ENCODE results near the gene LYST.
"Not testable (repeated sequence)": the region's sequence is repeated elsewhere in the genome, so short reads cannot be mapped to it uniquely, and the experiment has no call there.

Gene LYST

GRCh38 chr1:235625831-235626230, 240.9 kb downstream of the LYST start:
- DNase-seq, result no peak

- no peak for DNase-seq
These were observed 241.4 kb downstream of the LYST start for GRCh38 chr1:235625340-235625739.

DNA sequence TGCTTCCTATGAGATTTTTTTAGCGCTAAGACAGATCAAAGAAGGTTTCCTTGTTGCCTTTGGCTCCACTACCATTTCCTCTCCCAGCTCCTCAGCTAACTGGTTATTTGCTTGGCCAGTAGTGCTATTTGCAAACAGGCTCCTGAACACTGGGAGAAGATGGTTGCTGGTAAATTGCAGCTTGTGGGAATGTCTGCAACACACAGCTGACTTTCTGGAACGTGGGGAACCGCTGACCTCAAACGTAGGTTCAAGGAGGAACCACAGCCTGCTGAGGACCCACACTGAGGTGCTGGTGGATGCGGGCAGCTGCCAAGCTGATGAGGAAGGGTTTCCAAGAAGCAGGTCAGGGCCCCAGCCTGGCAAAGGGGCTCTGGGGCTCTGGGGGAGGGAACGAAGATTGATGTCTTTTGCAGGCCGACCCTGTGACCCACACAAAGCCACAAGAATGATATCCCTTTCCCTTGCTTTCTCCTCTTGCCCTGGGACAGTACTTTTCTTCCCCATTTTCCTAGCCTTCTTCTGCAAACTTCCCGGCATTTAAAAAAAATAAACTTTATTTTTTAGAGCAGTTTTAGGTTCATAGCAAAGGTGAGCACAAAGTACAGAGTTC, 241.9 kb downstream of the LYST start:
- no peak for DNase-seq

DNA sequence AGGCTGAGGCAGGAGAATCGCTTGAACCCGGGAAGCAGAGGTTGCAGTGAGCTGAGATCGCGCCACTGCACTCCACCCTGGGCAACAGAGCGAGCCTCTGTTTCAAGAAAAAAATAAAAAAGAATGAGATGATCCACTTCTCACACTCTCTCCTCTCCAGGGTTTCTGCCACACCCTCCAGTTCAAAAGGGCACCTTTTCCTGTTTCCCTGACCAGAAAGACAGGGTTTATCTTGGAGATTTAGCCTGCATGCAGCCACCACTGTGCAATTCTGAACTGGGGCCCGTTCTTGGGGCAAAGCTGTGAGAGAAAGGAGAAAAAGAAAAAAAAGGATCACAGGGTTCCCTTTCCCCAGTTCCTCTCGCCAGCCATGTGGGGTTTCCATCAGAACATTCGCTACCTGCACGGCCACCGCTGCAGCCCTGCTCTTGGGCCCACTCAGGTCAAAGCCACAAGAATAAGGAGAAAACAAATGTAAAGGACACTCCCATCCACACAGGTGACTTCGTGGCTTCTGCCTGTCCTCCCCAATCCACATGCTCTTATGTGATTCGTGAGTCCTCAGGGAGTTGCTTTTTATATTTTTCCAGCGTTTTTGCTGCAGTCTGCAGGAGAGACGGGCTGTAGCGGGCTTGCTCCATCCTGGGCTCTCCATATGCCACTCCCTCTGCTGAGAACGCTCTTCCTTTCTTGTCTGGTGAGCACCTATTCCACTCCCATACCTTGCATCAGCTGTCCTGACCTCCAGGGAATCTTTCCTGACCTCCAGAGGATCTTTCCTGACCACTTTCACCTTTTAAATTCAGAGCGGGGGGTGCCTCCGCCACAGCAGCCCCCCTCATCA, 243.5 kb downstream of the LYST start:
- DNase-seq, result no peak

GRCh38 chr1:235619149-235619548, 247.6 kb downstream of the LYST start:
- DNase-seq, result not testable (repeated sequence)

DNA sequence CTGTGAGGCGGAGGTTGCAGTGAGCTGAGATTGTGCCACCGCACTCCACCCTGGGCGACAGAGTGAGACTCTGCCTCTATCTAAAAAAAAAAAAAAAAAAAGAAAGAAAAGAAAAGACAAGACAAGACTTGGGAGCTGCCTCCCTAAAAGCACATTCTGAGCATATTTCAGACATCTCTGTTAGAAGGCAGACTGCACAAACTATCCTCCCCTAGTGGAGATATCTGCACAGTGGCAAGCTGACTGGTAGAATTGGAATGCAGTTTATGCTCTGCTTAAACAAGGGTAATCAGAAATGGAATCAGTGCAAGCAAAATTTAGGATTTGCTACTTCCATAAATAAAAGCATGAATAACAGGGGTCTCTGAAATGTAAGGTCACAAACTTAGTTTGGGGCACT, 248.9 kb downstream of the LYST start:
- DNase-seq, result no peak

- no peak for DNase-seq
These were observed 249.6 kb downstream of the LYST start for GRCh38 chr1:235617140-235617539.

- no peak for DNase-seq
These were observed 252.2 kb downstream of the LYST start for GRCh38 chr1:235614442-235614954.

DNA sequence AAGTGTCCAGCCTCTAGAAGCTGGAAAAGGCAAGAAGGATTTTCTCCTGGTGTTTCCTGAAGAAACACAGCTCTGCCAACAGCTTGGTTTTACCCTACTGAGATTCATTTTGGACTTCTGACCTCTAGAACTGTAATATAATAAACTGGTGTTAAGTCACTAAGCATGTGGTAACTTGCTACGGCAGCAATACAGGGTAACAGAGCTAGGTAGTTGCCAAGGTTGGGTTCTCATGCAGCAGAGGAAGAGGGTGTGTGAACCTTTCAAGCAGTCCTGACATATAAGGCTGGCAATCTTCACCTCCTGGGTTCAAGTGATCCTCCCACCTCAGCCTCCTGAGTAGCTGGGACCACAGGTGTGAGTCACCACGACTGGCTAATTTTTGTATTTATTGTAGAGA, 253.1 kb downstream of the LYST start:
- no peak for DNase-seq

DNA sequence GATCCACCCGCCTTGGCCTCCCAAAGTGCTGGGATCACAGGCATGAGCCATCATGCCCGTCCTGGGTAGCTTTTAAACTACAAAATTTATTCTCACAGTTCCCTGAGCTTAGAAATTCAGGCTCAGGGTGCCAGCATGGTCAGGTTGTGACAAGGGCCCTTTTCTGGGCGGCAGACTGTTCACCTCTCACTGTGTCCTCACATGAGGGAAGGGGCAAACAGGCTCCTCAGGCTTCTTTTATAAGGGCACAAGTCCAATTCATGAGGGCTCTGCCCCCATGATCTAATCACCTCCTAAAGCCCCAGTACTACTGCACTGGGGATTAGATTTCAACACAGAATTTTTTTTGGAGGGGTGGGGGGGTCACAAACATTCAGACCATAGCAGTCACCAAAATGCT, 253.9 kb downstream of the LYST start:
- no peak for DNase-seq

Measured in COR-L47 (cell line).